ENCODE data around the gene BRI3. TPM values are rescaled to one million over a fixed set of nuclear protein-coding genes. Genes with fewer than 3 reads are reported as not detected.
A peak's percentile ranks its signal among the peaks of the same experiment; 100 is the strongest.

The BRI3 gene
- total RNA-seq, 1 donor from 2014 or later, result 516 TPM

GRCh38 chr7:98288064-98288823 lies 6.8 kb downstream of the BRI3 start:
- Histone ChIP-seq H3K4me3 (peak overlapping the region; percentile 87), H3K27me3 (ENCODE audit: low read depth) (no peaks in the 10 kb centered on the region), H3K27ac (peak overlapping the region; percentile 96), H3K36me3 (peaks cover 81% of the 10 kb centered on the region), H3K9me3 (no peaks in the 10 kb centered on the region), H3K4me1 (peaks cover 66% of the 10 kb centered on the region)
- DNase-seq (no peak), ATAC-seq (no peak)
- intact Hi-C loops (cut with DNase I), result no loop called here
- no peak for TF ChIP-seq CTCF (IDR thresholded peaks at IDR 0.05)

GRCh38 chr7:98289333-98289875 lies 7.9 kb downstream of the BRI3 start:
- ATAC-seq, result no peak
- intact Hi-C loops (cut with DNase I), result no loop called here
- no peak for DNase-seq
- H3K4me3 ChIP-seq, result no peak overlapping the region
- TF ChIP-seq CTCF (IDR thresholded peaks at IDR 0.05), result no peak
- no peak overlapping the region for H3K27ac ChIP-seq
- no peaks in the 10 kb centered on the region for H3K9me3 ChIP-seq
- H3K4me1 ChIP-seq, result peaks cover 54% of the 10 kb centered on the region
- H3K27me3 ChIP-seq (ENCODE audit: low read depth), result no peaks in the 10 kb centered on the region
- H3K36me3 ChIP-seq, result peaks cover 82% of the 10 kb centered on the region

GRCh38 chr7:98291717-98292116 lies 10.2 kb downstream of the BRI3 start:
- peaks cover 92% of the 10 kb centered on the region for H3K36me3 ChIP-seq
- peaks cover 44% of the 10 kb centered on the region for H3K4me1 ChIP-seq

GRCh38 chr7:98293265-98293664 lies 11.8 kb downstream of the BRI3 start:
- no peak for ATAC-seq

More at GRCh38 chr7:98291717-98292116, 10.2 kb downstream of the BRI3 start:
- intact Hi-C loops (cut with DNase I), result no loop called here
- ATAC-seq (no peak), DNase-seq (no peak)
- TF ChIP-seq CTCF (IDR thresholded peaks at IDR 0.05), result peak; percentile 15
- Histone ChIP-seq H3K27ac (no peak overlapping the region), H3K4me3 (no peak overlapping the region), H3K9me3 (no peaks in the 10 kb centered on the region), H3K27me3 (ENCODE audit: low read depth) (no peaks in the 10 kb centered on the region)

GRCh38 chr7:98293746-98294145 lies 12.3 kb downstream of the BRI3 start:
- Histone ChIP-seq H3K9me3 (no peaks in the 10 kb centered on the region), H3K27ac (no peak overlapping the region), H3K4me1 (peaks cover 24% of the 10 kb centered on the region), H3K4me3 (no peak overlapping the region), H3K36me3 (peaks cover 83% of the 10 kb centered on the region), H3K27me3 (ENCODE audit: low read depth) (no peaks in the 10 kb centered on the region)
- intact Hi-C loops (cut with DNase I), result no loop called here
- no peak for TF ChIP-seq CTCF (IDR thresholded peaks at IDR 0.05)
- ATAC-seq (no peak), DNase-seq (no peak)

More at GRCh38 chr7:98293265-98293664, 11.8 kb downstream of the BRI3 start:
- Histone ChIP-seq H3K27me3 (ENCODE audit: low read depth) (no peaks in the 10 kb centered on the region), H3K4me3 (no peak overlapping the region), H3K27ac (no peak overlapping the region), H3K36me3 (peaks cover 88% of the 10 kb centered on the region), H3K4me1 (peaks cover 28% of the 10 kb centered on the region), H3K9me3 (no peaks in the 10 kb centered on the region)
- intact Hi-C loops (cut with DNase I), result no loop called here
- DNase-seq, result no peak
- no peak for TF ChIP-seq CTCF (IDR thresholded peaks at IDR 0.05)
